PC-3 (cell line): Measurements from ENCODE around the gene SH3RF3. TPM values are rescaled to one million over a fixed set of nuclear protein-coding genes. Genes with fewer than 3 reads are reported as not detected.
A peak's percentile ranks its signal among the peaks of the same experiment; 100 is the strongest.

Experiments
- ATAC-seq: fragments of 200-7000 bp; cut with Tn5 transposase; 2 replicates; pipeline ENCODE4 v1.9.1; 2020; ENCODE audit warnings: mild to moderate bottlenecking, moderate library complexity
- BruUV-seq: library from RNA; stranded (reverse); fragments of 400-500 nt; replicated peaks from 2 replicates; lab custom pipeline; 2021; lab: Mats Ljungman, UMichigan
- CTCF ChIA-PET: fragments of 300-600 bp; sonication (Branson Sonifier 250); formaldehyde crosslinking; loops from one replicate; lab custom pipeline; 2022; ENCODE audit warnings: antibody characterized with exemption; lab: Charles Lee
- POLR2A ChIA-PET: fragments of 300-600 bp; sonication (Branson Sonifier 250); formaldehyde crosslinking; loops from one replicate; lab custom pipeline; 2022; ENCODE audit warnings: antibody characterized with exemption; ENCODE audit not compliant: unreplicated experiment; lab: Charles Lee
- DNase-seq: peaks from one replicate; pipeline ENCODE4 v3.0.0-alpha.2; 2015
- H2AFZ ChIP-seq: fragments of 300-600 bp; sonication (generic); 2 replicates; pipeline ENCODE4 v1.6.0; 2016; ENCODE audit warnings: antibody characterized with exemption, low read length
- H3F3A ChIP-seq: fragments of 300-600 bp; sonication (generic); one replicate; pipeline ENCODE4 v1.6.0; 2017; ENCODE audit warnings: antibody characterized with exemption, low read length, control low read depth, mild to moderate bottlenecking; ENCODE audit not compliant: unreplicated experiment
- H3K27ac ChIP-seq: fragments of 300-600 bp; sonication (generic); 2 replicates; pipeline ENCODE4 v1.5.1; 2016; ENCODE audit warnings: mild to moderate bottlenecking, low read length
- H3K27me3 ChIP-seq: fragments of 300-600 bp; sonication (generic); 2 replicates; pipeline ENCODE4 v1.6.1; 2016; ENCODE audit warnings: low read length, mixed read lengths
- H3K36me3 ChIP-seq: fragments of 300-600 bp; sonication (generic); 2 replicates; pipeline ENCODE4 v1.6.1; 2016; ENCODE audit warnings: low read depth, mixed run types, low read length, mixed read lengths
- H3K4me1 ChIP-seq: fragments of 300-600 bp; sonication (generic); 2 replicates; pipeline ENCODE4 v1.5.1; 2016; ENCODE audit warnings: low read length; ENCODE audit not compliant: insufficient read depth
- H3K4me2 ChIP-seq: fragments of 300-600 bp; sonication (generic); 2 replicates; pipeline ENCODE4 v1.6.0; 2016; ENCODE audit warnings: low read length
- H3K4me3 ChIP-seq: fragments of 300-600 bp; sonication (generic); 2 replicates; pipeline ENCODE4 v1.5.1; 2016; ENCODE audit warnings: mild to moderate bottlenecking, low read length, mixed read lengths
- H3K79me2 ChIP-seq: fragments of 300-600 bp; sonication (generic); 2 replicates; pipeline ENCODE4 v1.6.1; 2017; ENCODE audit warnings: low read length, mixed read lengths
- H3K9ac ChIP-seq: fragments of 300-600 bp; sonication (generic); 2 replicates; pipeline ENCODE4 v1.6.0; 2016; ENCODE audit warnings: mild to moderate bottlenecking, low read length
- H3K9me2 ChIP-seq: fragments of 300-600 bp; sonication (generic); replicated peaks from 2 replicates; pipeline ENCODE4 v1.6.1; 2016; ENCODE audit warnings: mixed run types, low read length, mixed read lengths
- H3K9me3 ChIP-seq: fragments of 300-600 bp; sonication (generic); 2 replicates; pipeline ENCODE4 v1.6.1; 2016; ENCODE audit warnings: low read length, mixed read lengths
- H4K20me1 ChIP-seq: fragments of 300-600 bp; sonication (generic); 2 replicates; pipeline ENCODE4 v1.6.1; 2016; ENCODE audit warnings: low read length, mixed read lengths
- EZH2 ChIP-seq: fragments of 300-600 bp; sonication (generic); IDR thresholded peaks from one replicate; pipeline ENCODE4 v1.6.1; 2017; ENCODE audit warnings: antibody characterized with exemption, mild to moderate bottlenecking, low read length; ENCODE audit not compliant: unreplicated experiment
- EZH2phosphoT487 ChIP-seq: fragments of 300-600 bp; sonication (generic); IDR thresholded peaks from 2 replicates; pipeline ENCODE4 v1.6.1; 2018; ENCODE audit warnings: mild to moderate bottlenecking, antibody characterized with exemption, low read length, borderline replicate concordance
- intact Hi-C: fragments of 100-400 bp; cut with micrococcal nuclease; formaldehyde crosslinking; loops from 2 replicates; pipeline ENCODE4 v1.9.0; 2023
- total RNA-seq: library from RNA; depleted of rRNA; stranded (reverse); fragments of >200 nt; gene quantifications from 2 replicates; pipeline ENCODE4 v1.2.3, GENCODE V29; 2014
- TF ChIP-seq, protein P1 (sequence below): fragments of 300-600 bp; sonication (generic); conservative IDR thresholded peaks from 2 replicates; pipeline ENCODE4 v1.5.1; 2017; ENCODE audit warnings: antibody characterized with exemption, low read depth, mild to moderate bottlenecking, low read length

SH3RF3 gene
- total RNA-seq, 1 experiment from 2014 or later: 11.7 TPM

DNA sequence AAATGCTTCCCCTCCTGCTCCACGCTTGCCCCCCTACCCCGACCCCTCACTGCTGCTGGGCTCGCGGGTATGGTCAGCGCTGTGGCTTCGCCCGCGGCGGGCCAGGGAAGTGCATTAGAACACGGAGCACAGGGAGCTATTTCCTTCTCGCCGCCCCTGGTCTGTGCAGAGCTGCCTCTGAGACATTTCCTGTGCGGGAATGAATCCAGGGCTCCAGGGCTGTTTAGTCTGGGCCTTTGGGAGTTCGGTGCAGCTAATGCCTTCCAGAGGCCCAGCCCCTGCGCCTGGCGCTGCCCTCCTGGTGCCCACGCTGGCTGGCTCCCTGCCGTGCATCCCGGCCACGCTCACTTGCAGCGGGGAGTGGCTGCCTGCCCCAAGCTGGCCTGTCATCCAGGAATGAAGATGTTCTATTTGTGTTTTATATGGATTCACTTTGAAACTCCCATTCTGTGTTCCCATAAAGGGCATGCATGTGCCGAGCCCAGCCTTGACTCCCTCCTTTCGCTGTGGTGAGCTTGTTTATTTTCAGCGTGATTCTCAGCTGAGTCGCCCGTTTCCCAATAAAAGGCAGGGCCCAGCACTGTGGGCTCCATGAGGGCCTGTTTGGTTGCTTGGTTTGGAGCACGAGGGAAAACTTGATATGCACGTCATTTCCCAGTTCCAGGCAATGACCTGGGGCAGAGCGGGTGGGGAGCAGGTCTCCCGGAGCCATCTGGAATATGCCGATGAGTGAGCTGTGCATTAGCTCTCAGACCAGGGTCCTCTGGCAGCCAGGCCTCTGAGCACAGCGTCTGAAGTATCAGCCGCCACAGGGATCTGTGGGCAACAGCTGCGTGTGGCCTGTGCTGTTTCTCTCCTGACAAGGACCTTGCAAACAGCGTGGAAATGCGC lies 42.7 kb downstream of the SH3RF3 start:
- no peaks in the 10 kb centered on the region for H4K20me1 ChIP-seq
- peaks cover 79% of the 10 kb centered on the region for H3K79me2 ChIP-seq
- H3K36me3 ChIP-seq: no peaks in the 10 kb centered on the region
- POLR2A ChIA-PET: no interaction called here
- H3K4me1 ChIP-seq: peaks cover 52% of the 10 kb centered on the region
- CTCF ChIA-PET: interaction anchor here (0.6 kb wide), 1 partner anchor 161 kb away, joined by 3 read pairs; no protein-coding TSS in a partner anchor
- TF ChIP-seq, protein P1, sequence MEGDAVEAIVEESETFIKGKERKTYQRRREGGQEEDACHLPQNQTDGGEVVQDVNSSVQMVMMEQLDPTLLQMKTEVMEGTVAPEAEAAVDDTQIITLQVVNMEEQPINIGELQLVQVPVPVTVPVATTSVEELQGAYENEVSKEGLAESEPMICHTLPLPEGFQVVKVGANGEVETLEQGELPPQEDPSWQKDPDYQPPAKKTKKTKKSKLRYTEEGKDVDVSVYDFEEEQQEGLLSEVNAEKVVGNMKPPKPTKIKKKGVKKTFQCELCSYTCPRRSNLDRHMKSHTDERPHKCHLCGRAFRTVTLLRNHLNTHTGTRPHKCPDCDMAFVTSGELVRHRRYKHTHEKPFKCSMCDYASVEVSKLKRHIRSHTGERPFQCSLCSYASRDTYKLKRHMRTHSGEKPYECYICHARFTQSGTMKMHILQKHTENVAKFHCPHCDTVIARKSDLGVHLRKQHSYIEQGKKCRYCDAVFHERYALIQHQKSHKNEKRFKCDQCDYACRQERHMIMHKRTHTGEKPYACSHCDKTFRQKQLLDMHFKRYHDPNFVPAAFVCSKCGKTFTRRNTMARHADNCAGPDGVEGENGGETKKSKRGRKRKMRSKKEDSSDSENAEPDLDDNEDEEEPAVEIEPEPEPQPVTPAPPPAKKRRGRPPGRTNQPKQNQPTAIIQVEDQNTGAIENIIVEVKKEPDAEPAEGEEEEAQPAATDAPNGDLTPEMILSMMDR: no peak; the same call in 1 of the 2 replicates
- TF ChIP-seq EZH2phosphoT487 (no peak), EZH2 (no peak)
- BruUV-seq: no TSS peak
- intact Hi-C loops: loop anchor here (1.0 to 2.0 kb wide), 3 partner anchors 38 to 67 kb away; no protein-coding TSS in a partner anchor
- H3K9me2 ChIP-seq: no peaks in the 10 kb centered on the region
- no peaks in the 10 kb centered on the region for H3K27me3 ChIP-seq
- ATAC-seq (peak; percentile 83), DNase-seq (peak; percentile 85)
- peak overlapping the region; percentile 83 for H3K4me2 ChIP-seq
- H3F3A ChIP-seq: peaks cover 11% of the 10 kb centered on the region
- peak overlapping the region; percentile 64 for H2AFZ ChIP-seq
- H3K27ac ChIP-seq: peak overlapping the region; percentile 96
- H3K9me3 ChIP-seq: no peaks in the 10 kb centered on the region
- H3K4me3 ChIP-seq: peak overlapping the region; percentile 56
- H3K9ac ChIP-seq: peak overlapping the region; percentile 73

DNA sequence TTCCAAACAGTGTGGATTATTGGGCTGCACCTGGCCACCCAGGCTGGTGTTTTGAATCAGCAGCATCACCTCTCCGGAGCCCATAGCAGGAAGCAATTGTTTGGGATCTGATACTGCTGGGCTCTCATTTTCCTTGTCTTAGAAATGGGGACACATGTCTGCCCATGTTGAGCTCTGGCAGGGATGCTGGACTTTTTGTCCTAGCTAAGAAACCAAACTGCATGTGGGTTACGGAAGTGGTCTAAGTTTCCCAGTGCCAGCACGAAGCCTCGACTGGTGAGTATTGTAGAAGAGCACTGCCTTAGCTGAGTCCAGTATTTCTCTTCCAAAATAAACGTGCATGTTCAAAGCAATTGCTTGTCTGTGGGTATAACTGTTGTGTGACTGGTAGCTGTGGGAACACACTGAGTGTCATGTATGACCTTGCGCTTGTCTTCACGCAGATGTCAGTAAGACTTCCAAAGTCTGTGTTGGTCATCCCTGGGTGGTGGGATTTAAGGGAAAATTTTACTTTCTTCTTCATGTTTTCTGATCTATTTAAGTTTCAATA lies 43.6 kb downstream of the SH3RF3 start:
- H3K36me3 ChIP-seq: no peaks in the 10 kb centered on the region

More for the DNA sequence above, 43.6 kb downstream of the SH3RF3 start:
- Histone ChIP-seq H3F3A (peaks cover 11% of the 10 kb centered on the region), H3K9me2 (no peaks in the 10 kb centered on the region), H2AFZ (no peak overlapping the region), H3K9ac (peak overlapping the region; percentile 73), H3K4me3 (peak overlapping the region; percentile 56; the same call in 1 of the 2 replicates), H3K4me2 (peak overlapping the region; percentile 83), H3K27me3 (no peaks in the 10 kb centered on the region), H3K9me3 (no peaks in the 10 kb centered on the region), H3K79me2 (peaks cover 80% of the 10 kb centered on the region), H3K27ac (peak overlapping the region; percentile 96), H4K20me1 (no peaks in the 10 kb centered on the region), H3K4me1 (peaks cover 56% of the 10 kb centered on the region)
- intact Hi-C loops: no loop called here
- DNase-seq (no peak), ATAC-seq (no peak)
- BruUV-seq: no TSS peak
- TF ChIP-seq, protein P1: no peak
- ChIA-PET CTCF (no interaction called here), POLR2A (no interaction called here)
